CD14-positive monocyte (primary cell): Measurements from ENCODE around the gene OLFM2. TPM values are rescaled to one million over a fixed set of nuclear protein-coding genes. Genes with fewer than 3 reads are reported as not detected.

Source experiments
- DNase-seq, 3 donors: peaks; one replicate each; pipeline ENCODE4 v3.0.0-alpha.2; 2011 to 2022
- H2AFZ ChIP-seq: 2 replicates; pipeline ENCODE4 v1.6.0; 2012; ENCODE audit warnings: mild to moderate bottlenecking, low read depth, low read length, inconsistent platforms; ENCODE audit not compliant: insufficient read depth, poor library complexity, severe bottlenecking
- H3K27ac ChIP-seq, 2 donors: 1 replicate in 1 of 2; 2 replicates in 1 of 2; pipeline ENCODE4 v1.5.1; 2012 to 2013; ENCODE audit warnings: low read length in 2 of 2, control low read depth in 1 of 2, inconsistent platforms in 1 of 2, low read depth in 1 of 2, mild to moderate bottlenecking in 1 of 2
- H3K27me3 ChIP-seq, 2 donors: one replicate each; pipeline versions ENCODE4 v1.6.0 to v1.6.1; 2011 to 2013; ENCODE audit warnings: low read length in 2 of 2; ENCODE audit not compliant: control insufficient read depth in 2 of 2, insufficient read depth in 2 of 2
- H3K36me3 ChIP-seq, 2 donors: replicated peaks in 1 of 2; 1 replicate in 1 of 2; 2 replicates in 1 of 2; pipeline versions ENCODE4 v1.5.1 to v1.6.1; 2012 to 2013; ENCODE audit warnings: low read length in 2 of 2, control low read depth in 1 of 2, inconsistent platforms in 1 of 2, mild to moderate bottlenecking in 1 of 2; ENCODE audit not compliant: insufficient read depth in 2 of 2, control insufficient read depth in 1 of 2
- H3K4me1 ChIP-seq, 2 donors: 1 replicate in 1 of 2; 2 replicates in 1 of 2; pipeline versions ENCODE4 v1.5.1 to v1.6.1; 2012 to 2013; ENCODE audit warnings: low read length in 2 of 2, control low read depth in 1 of 2, inconsistent platforms in 1 of 2, mild to moderate bottlenecking in 1 of 2, moderate library complexity in 1 of 2; ENCODE audit not compliant: insufficient read depth in 2 of 2, control insufficient read depth in 1 of 2
- H3K4me2 ChIP-seq: replicated peaks from 2 replicates; pipeline ENCODE3; 2012; ENCODE audit warnings: low read length, moderate library complexity, mild to moderate bottlenecking; ENCODE audit not compliant: poor library complexity, severe bottlenecking; ENCODE audit errors: extremely low read depth
- H3K4me3 ChIP-seq, 3 experiments: fragments of 200-600 bp in 1 of 3; sonication (generic) in 1 of 3; replicated peaks in 1 of 3; 1 replicate in 2 of 3; 2 replicates in 1 of 3; pipeline ENCODE4 v1.5.1; 2011 to 2013; ENCODE audit warnings: low read length in 3 of 3, mild to moderate bottlenecking in 3 of 3, control low read depth in 2 of 3, low read depth in 2 of 3, inconsistent platforms in 1 of 3, moderate library complexity in 1 of 3
- H3K79me2 ChIP-seq: 2 replicates; pipeline ENCODE4 v1.6.0; 2012; ENCODE audit warnings: mild to moderate bottlenecking, control low read depth, inconsistent platforms, low read length, moderate library complexity; ENCODE audit not compliant: insufficient read depth
- H3K9ac ChIP-seq: 2 replicates; pipeline ENCODE4 v1.6.0; 2017; ENCODE audit warnings: low read length, mild to moderate bottlenecking; ENCODE audit not compliant: insufficient read depth, poor library complexity, severe bottlenecking
- H3K9me3 ChIP-seq, 2 donors: replicated peaks in 1 of 2; 1 replicate in 1 of 2; 2 replicates in 1 of 2; pipeline versions ENCODE4 v1.5.1 to v1.6.1; 2012 to 2013; ENCODE audit warnings: low read length in 2 of 2, control low read depth in 1 of 2; ENCODE audit not compliant: control insufficient read depth in 1 of 2, insufficient read depth in 1 of 2
- H4K20me1 ChIP-seq: 2 replicates; pipeline ENCODE4 v1.6.0; 2012; ENCODE audit warnings: mild to moderate bottlenecking, low read length, control low read depth, moderate library complexity; ENCODE audit not compliant: insufficient read depth
- H3K27ac Mint-ChIP-seq, 7 donors: one replicate each; pipeline ENCODE4 v1.8.0; 2020; ENCODE audit warnings: mild to moderate bottlenecking in 7 of 7, mixed read lengths in 7 of 7, moderate library complexity in 6 of 7, inconsistent platforms in 2 of 7
- H3K27me3 Mint-ChIP-seq, 3 donors: one replicate each; pipeline ENCODE4 v1.8.0; 2021 to 2022; ENCODE audit warnings: low read depth in 3 of 3, mild to moderate bottlenecking in 3 of 3, mixed read lengths in 3 of 3, moderate library complexity in 3 of 3, inconsistent platforms in 1 of 3
- H3K36me3 Mint-ChIP-seq, 2 donors: one replicate each; pipeline ENCODE4 v1.8.0; 2020; ENCODE audit warnings: mixed read lengths in 2 of 2, inconsistent platforms in 1 of 2, mild to moderate bottlenecking in 1 of 2
- H3K4me1 Mint-ChIP-seq: one replicate; pipeline ENCODE4 v1.8.0; 2020; ENCODE audit warnings: mild to moderate bottlenecking, mixed read lengths
- H3K4me3 Mint-ChIP-seq, 2 donors: one replicate each; pipeline ENCODE4 v1.8.0; 2020; ENCODE audit warnings: mild to moderate bottlenecking in 2 of 2, mixed read lengths in 2 of 2, moderate library complexity in 1 of 2
- H3K9me3 Mint-ChIP-seq, 7 donors: one replicate each; pipeline ENCODE4 v1.8.0; 2020 to 2022; ENCODE audit warnings: mixed read lengths in 7 of 7, mild to moderate bottlenecking in 6 of 7, moderate library complexity in 6 of 7, inconsistent platforms in 2 of 7
- WGBS: methylation state at CpG from one replicate; pipeline ENCODE4 v1.1.5; 2013; ENCODE audit warnings: missing lambda C conversion rate; ENCODE audit not compliant: insufficient coverage; 5-methylcytosine and 5-hydroxymethylcytosine counted together
- intact Hi-C, 2 donors: fragments of 100-400 bp; cut with micrococcal nuclease; formaldehyde crosslinking; loops; one replicate each; pipeline versions ENCODE4 v1.15.0 to v1.15.1; 2023
- polyA plus RNA-seq, 3 donors: library from polyadenylated mRNA; depleted of rRNA in 1 of 3; unstranded in 2 of 3; stranded (reverse) in 1 of 3; fragments of 300-500 nt in 2 of 3; fragments of >200 nt in 1 of 3; fragmentation: Illumina TruSeq in 2 of 3; gene quantifications; 1 replicate in 2 of 3; 2 replicates in 1 of 3; pipeline ENCODE4 v1.2.3, GENCODE V29; 2012 to 2021
- TF ChIP-seq, protein P1 (sequence below): fragments of 200-600 bp; IDR thresholded peaks from one replicate; pipeline ENCODE4 v1.8.0; 2022; ENCODE audit warnings: antibody characterized with exemption, mild to moderate bottlenecking

The OLFM2 gene
- polyA plus RNA-seq, 3 donors = not detected

DNA sequence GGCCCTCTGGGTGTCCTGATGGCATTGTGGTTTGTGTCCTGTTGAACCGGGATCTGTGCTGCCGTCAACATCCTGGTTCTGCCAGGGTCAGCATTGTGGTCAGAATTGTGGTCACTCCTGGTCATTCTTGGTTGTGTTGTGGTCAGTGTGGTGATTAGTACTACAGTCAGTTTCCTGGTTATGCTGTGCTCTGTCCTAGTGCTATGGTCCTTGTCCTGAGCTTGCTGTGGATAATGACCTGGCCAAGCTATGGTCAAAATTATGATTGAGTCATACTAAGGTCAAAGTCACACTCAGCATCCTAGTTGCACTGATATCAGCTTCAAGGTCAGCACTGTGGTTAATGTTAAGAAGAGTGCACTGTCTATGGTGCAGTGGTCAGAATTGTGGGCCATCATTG is 4.5 kb upstream of the OLFM2 start:
- Histone ChIP-seq H3K9ac (no peak overlapping the region), H3K4me1 (no peaks in the 10 kb centered on the region), H3K4me2 (no peak overlapping the region), H3K4me3 (no peak overlapping the region), H4K20me1 (no peaks in the 10 kb centered on the region), H3K27ac (no peak overlapping the region), H3K79me2 (no peaks in the 10 kb centered on the region), H3K36me3 (no peaks in the 10 kb centered on the region), H3K27me3 (peaks cover 8 to 22% of the 10 kb centered on the region in 2 donors), H3K9me3 (peaks cover 0 to 14% of the 10 kb centered on the region in 2 donors), H2AFZ (no peak overlapping the region)
- DNase-seq = no peak
- Mint-ChIP-seq H3K27ac (no peak overlapping the region), H3K9me3 (peaks cover 8 to 20% (median 14%) of the 10 kb centered on the region in 7 donors), H3K36me3 (peaks cover 3% of the 10 kb centered on the region in 2 donors), H3K4me3 (no peak overlapping the region), H3K27me3 (peaks cover 28 to 34% (median 32%) of the 10 kb centered on the region in 3 donors), H3K4me1 (peaks cover 12% of the 10 kb centered on the region)
- WGBS = no CpG with 5 or more reads among the region's 2 CpGs
- TF ChIP-seq, protein P1, sequence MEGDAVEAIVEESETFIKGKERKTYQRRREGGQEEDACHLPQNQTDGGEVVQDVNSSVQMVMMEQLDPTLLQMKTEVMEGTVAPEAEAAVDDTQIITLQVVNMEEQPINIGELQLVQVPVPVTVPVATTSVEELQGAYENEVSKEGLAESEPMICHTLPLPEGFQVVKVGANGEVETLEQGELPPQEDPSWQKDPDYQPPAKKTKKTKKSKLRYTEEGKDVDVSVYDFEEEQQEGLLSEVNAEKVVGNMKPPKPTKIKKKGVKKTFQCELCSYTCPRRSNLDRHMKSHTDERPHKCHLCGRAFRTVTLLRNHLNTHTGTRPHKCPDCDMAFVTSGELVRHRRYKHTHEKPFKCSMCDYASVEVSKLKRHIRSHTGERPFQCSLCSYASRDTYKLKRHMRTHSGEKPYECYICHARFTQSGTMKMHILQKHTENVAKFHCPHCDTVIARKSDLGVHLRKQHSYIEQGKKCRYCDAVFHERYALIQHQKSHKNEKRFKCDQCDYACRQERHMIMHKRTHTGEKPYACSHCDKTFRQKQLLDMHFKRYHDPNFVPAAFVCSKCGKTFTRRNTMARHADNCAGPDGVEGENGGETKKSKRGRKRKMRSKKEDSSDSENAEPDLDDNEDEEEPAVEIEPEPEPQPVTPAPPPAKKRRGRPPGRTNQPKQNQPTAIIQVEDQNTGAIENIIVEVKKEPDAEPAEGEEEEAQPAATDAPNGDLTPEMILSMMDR = no peak
- intact Hi-C loops = no loop called here

DNA sequence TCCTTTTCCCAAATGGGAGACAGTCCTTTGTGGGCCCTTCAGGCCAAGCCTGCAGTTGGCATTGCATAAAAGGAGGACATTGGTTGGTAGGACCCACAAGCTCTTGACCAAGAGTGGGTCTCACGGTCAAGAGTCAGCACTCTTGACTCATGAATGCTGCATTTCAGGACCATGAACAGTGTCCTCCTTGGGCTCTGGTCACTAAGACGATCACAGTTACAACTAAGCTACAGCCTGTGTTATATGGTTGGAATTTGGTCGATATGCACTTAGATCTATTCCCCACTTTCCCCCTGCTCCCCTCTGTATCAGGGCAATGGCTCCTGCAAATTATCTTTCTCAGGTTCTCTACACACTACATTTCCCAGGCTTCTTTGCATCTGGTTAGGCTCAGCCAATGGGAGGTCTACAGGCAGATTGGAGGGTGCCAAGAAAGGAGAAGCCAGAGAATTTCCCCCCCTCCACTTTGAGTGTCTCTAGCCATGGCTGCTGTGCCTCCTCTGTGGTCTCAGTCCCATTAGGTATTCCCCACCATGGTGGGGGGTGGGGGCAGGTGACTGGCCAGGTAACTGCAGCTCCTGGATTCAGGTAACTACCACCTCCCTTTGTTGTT is 3.1 kb upstream of the OLFM2 start:
- Histone ChIP-seq H2AFZ (no peak overlapping the region), H3K79me2 (no peaks in the 10 kb centered on the region), H3K27ac (no peak overlapping the region), H3K4me3 (no peak overlapping the region), H3K4me2 (no peak overlapping the region), H3K4me1 (no peaks in the 10 kb centered on the region), H3K36me3 (no peaks in the 10 kb centered on the region), H3K9ac (no peak overlapping the region), H3K27me3 (peaks cover 21 to 36% of the 10 kb centered on the region in 2 donors), H4K20me1 (no peaks in the 10 kb centered on the region), H3K9me3 (peaks cover under 1 to 24% of the 10 kb centered on the region in 2 donors)
- DNase-seq = no peak
- Mint-ChIP-seq H3K27me3 (peaks cover 41 to 47% (median 46%) of the 10 kb centered on the region in 3 donors), H3K36me3 (peaks cover 7 to 10% of the 10 kb centered on the region in 2 donors), H3K27ac (no peak overlapping the region), H3K4me1 (peaks cover 9% of the 10 kb centered on the region), H3K4me3 (peak overlapping the region in 1 of 2 donors; percentile 43), H3K9me3 (peaks cover 7 to 30% (median 17%) of the 10 kb centered on the region in 7 donors)
- WGBS = 100% methylated on average over 1 of the region's 3 CpGs
- intact Hi-C loops = loop anchor here (5.0 to 10.0 kb wide), 2 partner anchors 88 to 565 kb away; partner anchors contain the start of gene KEAP1 (in 1 of the 2)
- TF ChIP-seq, protein P1 = no peak
